NT2/D1 (cell line): Measurements from ENCODE around the gene SDF4.

ENCODE experiments used
- DNase-seq: peaks from one replicate; pipeline ENCODE4 v3.0.0-alpha.2; 2011; ENCODE audit warnings: low read depth, low spot score
- H3K27me3 ChIP-seq: 2 replicates; pipeline ENCODE4 v1.6.0; 2011; ENCODE audit warnings: mild to moderate bottlenecking; ENCODE audit not compliant: insufficient read length, insufficient read depth
- H3K36me3 ChIP-seq: 2 replicates; pipeline ENCODE4 v1.6.1; 2011; ENCODE audit warnings: mild to moderate bottlenecking, low read length, mixed read lengths; ENCODE audit not compliant: insufficient read depth, insufficient read length
- H3K4me1 ChIP-seq: 2 replicates; pipeline ENCODE4 v1.5.1; 2011; ENCODE audit not compliant: insufficient read depth, insufficient read length
- H3K4me3 ChIP-seq: 2 replicates; pipeline ENCODE4 v1.5.1; 2011; ENCODE audit warnings: low read depth; ENCODE audit not compliant: insufficient read length
- H3K9ac ChIP-seq: 2 replicates; pipeline ENCODE4 v1.6.0; 2011; ENCODE audit warnings: low read depth; ENCODE audit not compliant: insufficient read length
- H3K9me3 ChIP-seq: 2 replicates; pipeline ENCODE4 v1.5.1; 2011; ENCODE audit warnings: mild to moderate bottlenecking, low read length; ENCODE audit not compliant: insufficient read depth
- SUZ12 ChIP-seq: IDR thresholded peaks from 2 replicates; pipeline ENCODE4 v1.6.1; 2011; ENCODE audit not compliant: insufficient read length, insufficient read depth; ENCODE audit errors: extremely low read depth
- YY1 ChIP-seq: IDR thresholded peaks from 2 replicates; pipeline ENCODE4 v1.6.1; 2011; ENCODE audit not compliant: insufficient read length, insufficient read depth
- ZNF274 ChIP-seq: IDR thresholded peaks from 2 replicates; pipeline ENCODE4 v1.6.1; 2011; ENCODE audit warnings: mild to moderate bottlenecking, low read depth, low read length

SDF4 gene

DNA sequence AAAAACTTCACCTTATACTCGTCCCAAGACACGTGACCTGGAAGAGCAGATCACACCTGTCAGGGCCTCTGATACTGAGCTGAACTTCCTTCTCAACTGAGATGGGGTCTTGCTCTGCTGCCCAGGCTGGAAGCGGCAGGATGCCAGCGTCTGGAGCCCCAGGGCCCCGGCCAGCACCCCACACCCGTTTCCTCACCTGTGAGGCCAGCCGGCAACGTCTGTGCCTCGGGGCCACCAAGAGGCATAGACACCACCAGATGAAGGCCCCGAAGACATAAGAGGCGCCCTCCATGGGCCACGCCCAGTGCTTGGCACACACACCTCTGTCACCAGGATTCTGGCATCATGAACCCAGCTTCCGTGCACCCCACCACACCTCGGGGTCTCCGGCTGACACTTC, 8.5 kb downstream of the SDF4 start:
- H3K27me3 ChIP-seq, result no peaks in the 10 kb centered on the region
- H3K4me3 ChIP-seq, result no peak overlapping the region
- no peaks in the 10 kb centered on the region for H3K4me1 ChIP-seq
- no peaks in the 10 kb centered on the region for H3K9me3 ChIP-seq
- no peak for DNase-seq
- peaks cover 78% of the 10 kb centered on the region for H3K36me3 ChIP-seq
- no peak for TF ChIP-seq ZNF274
- TF ChIP-seq SUZ12, result no peak
- TF ChIP-seq YY1, result no peak
- no peak overlapping the region for H3K9ac ChIP-seq

- Histone ChIP-seq H3K36me3 (peaks cover 77% of the 10 kb centered on the region), H3K9ac (no peak overlapping the region), H3K9me3 (no peaks in the 10 kb centered on the region), H3K27me3 (no peaks in the 10 kb centered on the region), H3K4me3 (no peak overlapping the region), H3K4me1 (no peaks in the 10 kb centered on the region)
- TF ChIP-seq YY1 (no peak), ZNF274 (no peak), SUZ12 (no peak)
- no peak for DNase-seq
Measured at GRCh38 chr1:1222575-1223225, 9.1 kb downstream of the SDF4 start.

DNA sequence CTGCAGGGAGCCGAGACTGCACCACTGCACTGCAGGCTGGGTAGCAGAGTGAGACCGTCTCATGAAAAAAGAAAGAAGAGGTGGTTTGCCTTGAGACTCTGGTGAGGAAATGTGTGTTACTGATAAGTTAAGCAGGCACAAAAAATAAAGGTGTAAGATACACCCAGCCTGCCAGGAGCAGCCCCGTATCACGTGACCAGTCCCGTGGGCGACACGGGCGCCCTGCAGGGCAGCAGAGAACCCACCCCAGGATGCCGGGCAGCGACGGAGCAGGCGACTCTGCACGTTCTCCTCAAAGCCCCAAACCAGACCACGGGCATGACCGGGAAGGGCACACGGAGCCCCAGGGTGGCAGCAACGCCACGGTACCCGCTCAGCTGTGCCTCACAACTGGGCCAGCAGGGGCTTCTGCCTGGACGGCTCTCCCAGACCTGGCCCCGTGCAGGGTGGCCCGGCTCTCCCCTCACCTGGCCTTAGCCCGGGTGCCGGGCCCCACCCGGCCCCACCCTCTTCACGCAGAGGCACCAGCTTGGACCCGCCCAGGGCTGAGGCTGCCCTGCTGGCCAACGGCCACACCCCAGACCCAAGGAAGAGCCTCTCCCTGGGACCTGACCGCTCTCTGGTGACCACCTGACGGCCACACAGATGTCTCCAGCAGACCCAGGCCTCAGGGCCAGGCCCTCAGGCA, 9.8 kb downstream of the SDF4 start:
- Histone ChIP-seq H3K4me3 (no peak overlapping the region), H3K9me3 (no peaks in the 10 kb centered on the region), H3K9ac (no peak overlapping the region), H3K36me3 (peaks cover 77% of the 10 kb centered on the region), H3K4me1 (no peaks in the 10 kb centered on the region), H3K27me3 (no peaks in the 10 kb centered on the region)
- TF ChIP-seq YY1, result no peak
- no peak for TF ChIP-seq SUZ12
- TF ChIP-seq ZNF274, result no peak
- DNase-seq, result no peak

GRCh38 chr1:1220197-1220596, 11.6 kb downstream of the SDF4 start:
- Histone ChIP-seq H3K4me1 (no peaks in the 10 kb centered on the region), H3K9me3 (no peaks in the 10 kb centered on the region), H3K27me3 (no peaks in the 10 kb centered on the region), H3K4me3 (no peak overlapping the region), H3K36me3 (peaks cover 71% of the 10 kb centered on the region), H3K9ac (no peak overlapping the region)
- no peak for DNase-seq
- no peak for TF ChIP-seq YY1
- TF ChIP-seq ZNF274, result no peak
- no peak for TF ChIP-seq SUZ12

- Histone ChIP-seq H3K9me3 (no peaks in the 10 kb centered on the region), H3K36me3 (peaks cover 68% of the 10 kb centered on the region), H3K9ac (no peak overlapping the region)
Measured at GRCh38 chr1:1219341-1219740, 12.5 kb downstream of the SDF4 start.

DNA sequence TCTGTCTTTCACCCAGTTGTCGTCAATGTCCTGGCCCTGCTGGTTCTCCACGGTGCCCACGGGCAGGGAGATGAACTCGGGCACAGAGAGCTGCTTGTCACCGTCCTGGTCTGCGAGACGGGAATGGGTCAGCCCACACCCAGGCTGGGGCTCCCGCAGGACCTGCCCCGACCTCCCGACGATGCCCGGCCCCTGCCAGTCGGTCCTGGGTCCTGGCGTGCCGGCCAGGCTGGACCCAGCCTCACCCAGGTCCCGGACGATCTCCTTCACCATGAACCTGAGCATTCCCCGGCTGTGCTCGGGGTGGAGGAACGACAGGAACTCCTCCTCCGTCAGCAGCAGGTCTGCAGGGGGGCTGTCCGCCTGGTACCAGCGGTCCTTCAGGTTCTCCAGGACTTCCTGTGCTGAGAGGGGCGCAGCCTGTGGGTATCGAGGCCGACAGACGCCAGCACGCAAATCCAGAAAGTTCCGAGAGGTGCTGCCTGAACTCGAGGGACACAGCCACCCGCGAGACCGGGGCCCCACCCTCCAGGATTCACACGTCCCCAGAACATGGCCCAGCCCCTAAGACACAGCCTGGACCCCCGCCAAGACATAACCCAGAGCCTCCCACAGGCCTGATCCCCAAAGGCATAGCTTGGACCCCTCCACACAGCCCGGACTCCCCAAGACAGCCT, 13.1 kb downstream of the SDF4 start:
- TF ChIP-seq ZNF274 (no peak), SUZ12 (no peak), YY1 (no peak)
- peaks cover 64% of the 10 kb centered on the region for H3K36me3 ChIP-seq

More at GRCh38 chr1:1219341-1219740, 12.5 kb downstream of the SDF4 start:
- TF ChIP-seq YY1, result no peak
- TF ChIP-seq SUZ12, result no peak
- TF ChIP-seq ZNF274, result no peak
- H3K4me3 ChIP-seq, result no peak overlapping the region
- H3K4me1 ChIP-seq, result no peaks in the 10 kb centered on the region
- DNase-seq, result no peak
- H3K27me3 ChIP-seq, result no peaks in the 10 kb centered on the region

More for the DNA sequence above, 13.1 kb downstream of the SDF4 start:
- DNase-seq, result no peak
- H3K4me3 ChIP-seq, result no peak overlapping the region
- no peaks in the 10 kb centered on the region for H3K9me3 ChIP-seq
- H3K9ac ChIP-seq, result no peak overlapping the region
- no peaks in the 10 kb centered on the region for H3K27me3 ChIP-seq
- H3K4me1 ChIP-seq, result no peaks in the 10 kb centered on the region
